SHP77 (cell line): ENCODE results near the gene MARCHF2.

Experiments used
- DNase-seq, 2 experiments: peaks; one replicate each; lab custom pipeline; 2025; lab: John Stamatoyannopoulos, UW

MARCHF2 gene

DNA sequence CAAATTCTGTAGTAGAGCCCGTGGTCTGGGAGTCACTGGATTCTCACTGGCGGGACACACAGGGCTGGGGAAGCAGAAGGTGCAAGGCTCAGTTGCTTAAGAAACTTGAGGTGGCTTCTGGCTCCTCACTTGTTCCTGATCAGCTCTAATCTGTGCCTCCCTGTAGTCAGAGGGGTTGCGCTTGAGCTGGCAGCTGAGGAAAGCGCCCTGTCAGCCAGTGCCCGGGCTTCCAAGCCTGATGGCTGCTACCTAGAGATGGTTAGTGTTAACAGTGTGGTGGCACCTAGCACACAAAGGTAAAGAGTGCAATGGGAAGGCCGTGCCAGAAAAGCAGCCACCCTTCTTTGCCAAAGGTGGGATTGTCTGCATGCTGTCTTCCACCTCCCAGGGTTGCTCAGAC, 40.5 kb downstream of the MARCHF2 start:
- DNase-seq = no peak

DNA sequence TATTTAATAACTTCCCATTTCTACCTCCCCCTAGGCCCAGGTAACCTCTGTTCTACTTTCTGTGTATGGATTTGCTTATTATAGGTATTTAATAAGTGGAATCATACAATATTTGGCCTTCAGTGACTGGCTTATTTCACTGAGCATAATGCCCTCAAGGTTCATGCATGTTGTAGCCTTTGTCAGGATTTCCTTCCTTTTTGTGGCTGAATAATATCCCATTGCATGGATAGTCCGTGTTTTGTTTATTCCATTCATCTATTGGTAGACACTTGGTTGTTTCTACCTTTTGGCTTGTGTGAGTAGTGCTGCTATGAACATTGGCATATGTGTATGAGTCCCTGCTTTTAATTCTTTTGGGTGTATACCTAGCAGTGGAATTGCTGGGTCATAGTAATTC, 41.1 kb downstream of the MARCHF2 start:
- no peak for DNase-seq

- DNase-seq = no peak
These were observed 41.9 kb downstream of the MARCHF2 start for GRCh38 chr19:8455018-8455417.

GRCh38 chr19:8456064-8456463, 43.0 kb downstream of the MARCHF2 start:
- DNase-seq = no peak

GRCh38 chr19:8457209-8457608, 44.1 kb downstream of the MARCHF2 start:
- no peak for DNase-seq

DNA sequence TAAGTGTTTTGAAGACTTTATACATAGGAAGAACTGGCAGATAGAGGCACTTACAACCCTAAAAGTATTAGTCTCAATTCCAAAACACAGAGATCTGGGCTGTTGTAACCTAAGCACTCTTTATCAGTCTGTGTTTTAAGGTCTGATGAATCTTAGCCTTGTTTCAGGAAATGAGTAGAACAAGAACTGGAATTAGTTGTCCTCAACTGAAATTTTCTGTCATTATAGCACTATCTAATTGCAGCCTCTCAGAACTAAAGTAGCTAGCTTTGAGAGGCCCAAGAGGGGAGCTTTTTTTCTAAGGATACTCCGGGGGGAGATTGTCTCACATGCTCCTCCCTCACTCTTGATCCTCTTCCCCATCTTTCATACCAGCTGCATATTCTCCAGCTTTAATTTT, 44.7 kb downstream of the MARCHF2 start:
- no peak for DNase-seq

DNA sequence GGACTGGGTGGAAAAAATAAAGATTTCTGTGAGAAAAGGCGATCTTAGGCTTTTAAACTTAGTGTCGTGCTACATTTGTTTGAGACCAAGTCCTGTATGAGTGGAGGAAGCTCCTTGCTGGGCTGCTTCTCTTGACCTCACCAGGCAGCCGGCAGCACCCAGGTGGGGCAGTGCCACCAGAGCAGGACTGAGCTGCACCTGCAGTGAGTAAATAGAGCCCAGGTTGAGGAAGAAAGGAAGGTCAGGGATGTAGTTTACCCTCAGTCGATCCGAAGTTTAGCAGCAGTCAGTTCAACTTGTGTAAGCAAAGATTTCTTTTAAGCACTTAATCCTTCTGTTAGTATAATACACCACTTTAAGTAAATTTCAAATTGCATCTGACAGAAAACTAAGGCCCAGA, 45.3 kb downstream of the MARCHF2 start:
- no peak for DNase-seq

DNA sequence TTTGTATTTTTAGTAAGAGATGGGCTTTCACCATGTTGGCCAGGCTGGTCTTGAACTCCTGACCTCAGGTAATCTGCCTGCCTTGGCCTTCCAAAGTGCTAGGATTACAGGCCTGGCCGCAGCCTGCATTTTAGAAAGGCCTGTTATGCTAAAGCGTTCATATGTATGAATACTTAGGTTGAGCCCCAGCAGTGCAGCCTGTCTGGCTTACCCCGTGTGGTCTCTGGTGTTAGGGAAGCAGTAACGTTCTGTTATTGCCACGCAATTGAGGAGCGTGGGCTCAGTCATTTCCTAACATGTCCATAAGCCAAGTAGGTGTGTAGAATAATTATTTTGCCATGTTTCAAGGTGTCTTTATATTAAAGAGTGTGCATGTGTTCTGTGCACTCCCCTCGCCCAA, 46.0 kb downstream of the MARCHF2 start:
- no peak for DNase-seq

- no peak for DNase-seq
These were observed 46.6 kb downstream of the MARCHF2 start for GRCh38 chr19:8459520-8460270.

- no peak for DNase-seq
These were observed 47.6 kb downstream of the MARCHF2 start for GRCh38 chr19:8460516-8461298.

DNA sequence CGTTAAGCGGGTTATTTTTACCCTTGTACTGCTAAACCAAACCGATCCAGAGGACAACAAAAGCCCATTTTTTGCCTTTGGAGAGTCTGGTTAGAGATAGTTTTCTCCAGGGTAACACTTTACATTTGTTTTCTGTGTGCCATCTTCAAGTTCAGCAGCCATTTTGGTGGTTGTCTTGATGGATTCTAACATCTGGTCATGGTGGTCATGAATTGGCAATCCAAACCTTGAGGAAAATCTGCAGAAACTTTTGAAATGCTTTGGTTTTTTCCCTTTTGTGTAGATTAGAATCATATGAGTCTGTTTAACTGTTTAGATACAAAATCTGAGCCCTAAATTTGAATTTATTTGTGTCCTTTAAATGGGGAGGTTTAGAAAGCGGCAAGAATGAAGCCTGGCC, 48.3 kb downstream of the MARCHF2 start:
- no peak for DNase-seq

DNA sequence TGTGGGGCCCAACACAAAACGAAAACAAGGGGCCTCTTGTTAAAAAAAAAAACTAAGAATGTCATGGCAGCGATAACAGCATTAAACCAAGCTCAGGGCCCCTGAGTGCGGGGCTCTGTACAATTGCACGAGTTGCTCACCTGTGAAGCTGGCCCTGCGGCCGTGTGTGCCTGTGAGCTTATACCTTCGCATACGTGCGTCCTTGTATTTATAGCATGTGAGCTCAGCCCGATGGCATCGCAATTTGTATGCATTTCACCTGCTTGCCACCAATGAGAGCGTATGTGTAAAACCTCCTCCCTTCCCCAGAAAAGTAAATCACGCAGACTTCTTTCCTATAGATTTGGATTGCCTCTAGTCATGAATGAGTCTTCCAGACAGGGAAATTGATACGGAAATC, 48.8 kb downstream of the MARCHF2 start:
- DNase-seq = no peak

GRCh38 chr19:8462571-8462970, 49.5 kb downstream of the MARCHF2 start:
- DNase-seq = no peak

DNA sequence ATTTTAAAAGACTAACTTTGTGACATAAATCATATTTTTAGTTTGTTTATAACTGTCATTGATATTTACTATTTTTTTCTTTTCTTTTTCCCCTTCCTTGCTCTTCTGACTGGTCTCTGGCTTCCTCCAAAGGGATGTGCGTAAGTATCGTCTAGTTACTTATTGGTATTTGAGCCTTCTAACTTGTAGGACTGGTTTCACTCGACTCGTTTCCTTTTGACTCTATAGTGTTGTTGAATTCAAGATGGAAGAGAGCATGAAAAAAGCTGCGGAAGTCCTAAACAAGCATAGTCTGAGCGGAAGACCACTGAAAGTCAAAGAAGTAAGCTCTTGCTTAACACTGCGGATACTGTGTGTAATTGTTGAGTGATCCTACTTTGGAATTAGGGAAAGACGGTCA, 50.3 kb downstream of the MARCHF2 start:
- no peak for DNase-seq

GRCh38 chr19:8466018-8466417, 52.9 kb downstream of the MARCHF2 start:
- DNase-seq = no peak

- DNase-seq = no peak
These were observed 55.0 kb downstream of the MARCHF2 start for GRCh38 chr19:8468124-8468523.

GRCh38 chr19:8468761-8469373, 55.8 kb downstream of the MARCHF2 start:
- no peak for DNase-seq

DNA sequence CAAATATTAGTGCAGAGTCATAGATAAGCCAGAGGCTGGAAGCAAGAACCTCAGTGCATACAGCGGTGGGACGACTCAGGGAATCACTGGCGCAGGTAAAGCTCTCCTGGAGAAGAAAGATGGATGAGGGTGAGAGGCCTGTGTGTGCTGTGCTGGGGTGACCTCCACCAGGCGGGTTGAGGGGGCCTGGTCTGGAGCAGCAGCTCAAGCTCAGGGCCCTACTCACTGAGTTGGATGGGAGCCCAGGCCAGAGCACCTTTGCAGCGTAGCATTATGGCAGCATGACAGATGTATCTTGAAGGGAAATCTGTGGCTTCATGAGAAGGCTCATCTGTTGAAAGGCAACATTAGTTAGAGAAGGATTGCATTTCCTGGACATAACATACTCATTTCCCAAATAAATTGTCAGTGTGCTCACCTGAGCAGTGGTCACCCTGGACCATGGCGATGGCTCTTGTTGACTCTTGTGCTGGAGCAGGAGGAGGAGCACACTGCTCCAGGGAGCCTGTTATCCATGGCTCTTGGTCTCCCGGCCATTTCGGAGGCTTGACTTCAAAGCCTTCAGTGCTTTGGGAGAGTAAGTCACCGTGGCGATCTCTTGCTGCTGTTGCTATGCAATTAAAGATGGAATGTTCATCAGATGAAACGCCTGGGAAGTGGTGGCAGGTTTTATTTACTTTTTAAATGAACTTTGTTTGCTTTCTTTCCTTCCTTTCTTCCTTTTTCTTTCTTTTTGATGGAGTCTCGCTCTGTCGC, 56.7 kb downstream of the MARCHF2 start:
- DNase-seq = no peak

GRCh38 chr19:8473648-8474476, 60.8 kb downstream of the MARCHF2 start:
- no peak for DNase-seq

GRCh38 chr19:8475005-8475404, 61.9 kb downstream of the MARCHF2 start:
- no peak for DNase-seq

DNA sequence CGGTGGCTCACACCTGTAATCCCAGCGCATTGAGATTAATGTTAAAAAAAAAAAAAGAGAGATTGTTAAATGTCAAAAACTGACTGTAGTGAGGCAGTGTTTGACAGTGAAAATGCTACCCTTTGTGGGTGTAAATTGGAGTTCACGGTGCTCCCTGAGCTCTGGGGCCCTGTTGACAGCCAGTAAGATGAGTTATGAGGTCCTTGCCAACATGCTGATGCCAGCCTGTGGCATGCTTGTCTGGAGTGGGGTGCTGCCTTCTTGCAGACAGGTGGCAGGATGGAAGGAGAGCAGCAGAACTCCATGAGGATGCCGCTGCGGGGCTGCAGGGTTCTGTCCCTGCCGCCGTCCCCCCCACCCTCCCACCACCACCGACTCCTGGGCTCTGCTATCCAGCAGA, 63.4 kb downstream of the MARCHF2 start:
- no peak for DNase-seq

GRCh38 chr19:8477889-8478288, 64.8 kb downstream of the MARCHF2 start:
- no peak for DNase-seq
